NCI-H1092 treated with DMSO at 0.1 percent for 48 hours (cell line): ENCODE measurements around the gene XRCC1.
"Not testable (repeated sequence)": the region's sequence is repeated elsewhere in the genome, so short reads cannot be mapped to it uniquely, and the experiment has no call there.

ENCODE experiments used
- DNase-seq: peaks from one replicate; lab custom pipeline; 2025; lab: John Stamatoyannopoulos, UW

XRCC1 gene

DNA sequence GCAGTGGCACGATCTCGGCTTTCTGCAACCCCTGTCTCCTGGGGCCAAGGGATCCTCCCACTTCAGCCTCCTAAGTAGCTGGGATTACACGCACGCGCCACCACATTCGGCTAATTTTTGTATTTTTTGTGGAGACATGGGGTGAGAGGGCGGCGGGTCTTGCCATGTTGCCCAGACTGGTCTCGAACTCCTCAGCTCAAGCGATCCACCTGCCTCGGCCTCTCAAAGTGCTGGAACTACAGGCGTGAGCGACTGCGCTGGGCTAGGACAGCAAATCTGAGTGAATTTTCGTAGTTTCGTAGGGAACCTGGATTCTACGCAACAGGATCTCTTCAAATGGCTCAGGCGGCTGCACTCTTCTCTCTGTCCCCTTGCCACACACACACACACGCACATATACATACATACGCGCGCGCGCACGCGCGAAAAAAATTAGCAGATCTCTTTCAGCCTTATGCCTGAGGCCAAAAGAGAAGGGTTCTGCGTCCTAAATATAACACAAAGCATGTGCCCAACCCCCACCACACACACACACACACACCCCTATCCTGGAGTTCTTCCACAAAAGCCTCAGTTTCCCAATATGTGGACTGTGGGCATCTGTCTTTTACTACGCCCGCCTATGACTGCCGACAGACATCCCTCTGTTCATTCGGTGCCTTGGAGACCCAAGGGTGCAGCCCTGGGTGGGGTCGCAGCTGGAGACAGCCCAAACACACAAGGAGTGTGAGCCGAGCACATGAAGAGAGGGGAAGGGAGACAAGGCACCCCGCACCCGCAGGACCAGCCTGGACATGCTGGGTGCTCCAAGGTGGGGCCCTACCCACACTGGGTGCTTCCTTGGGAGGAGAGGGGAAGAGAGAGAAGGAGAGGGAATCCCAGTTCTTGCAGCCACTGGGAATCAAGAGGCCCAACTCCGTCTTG, 890 bp upstream of the XRCC1 start:
- peak; percentile 53 for DNase-seq

DNA sequence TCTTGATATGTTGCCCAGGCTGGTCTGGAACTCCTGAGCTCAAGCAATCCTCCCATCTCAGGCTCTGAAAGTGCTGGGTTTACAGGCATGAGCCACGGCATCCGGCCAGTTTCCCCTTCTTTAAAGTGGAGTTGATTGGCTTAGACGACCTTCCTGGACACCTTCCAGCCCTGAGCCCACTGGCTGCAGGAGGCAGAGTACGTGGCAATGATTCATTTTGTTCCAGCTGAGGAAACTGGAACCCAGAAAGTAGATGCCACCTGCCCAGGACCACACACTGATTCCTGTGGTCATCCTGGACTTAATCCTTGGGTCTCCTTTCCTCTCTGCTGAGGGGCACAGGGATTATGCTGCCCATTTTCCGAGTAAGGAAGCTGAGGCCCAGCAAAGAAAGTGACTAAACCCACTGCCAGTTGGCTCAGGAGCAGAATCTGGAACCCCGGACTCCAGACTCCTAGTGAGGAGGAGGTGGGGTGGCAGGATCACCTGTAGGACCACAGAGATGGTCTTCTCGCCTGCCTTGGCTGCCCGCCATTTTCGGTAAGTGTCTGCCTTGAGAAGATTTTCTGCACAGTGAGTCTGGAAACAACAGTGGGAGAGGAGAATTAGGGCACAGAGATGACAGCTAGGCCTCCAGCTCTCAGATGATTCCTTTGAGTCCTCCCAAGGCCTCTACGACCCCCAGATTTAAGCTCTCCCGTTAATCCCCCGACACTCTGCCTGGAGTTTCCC, 737 bp downstream of the XRCC1 start:
- no peak for DNase-seq

DNA sequence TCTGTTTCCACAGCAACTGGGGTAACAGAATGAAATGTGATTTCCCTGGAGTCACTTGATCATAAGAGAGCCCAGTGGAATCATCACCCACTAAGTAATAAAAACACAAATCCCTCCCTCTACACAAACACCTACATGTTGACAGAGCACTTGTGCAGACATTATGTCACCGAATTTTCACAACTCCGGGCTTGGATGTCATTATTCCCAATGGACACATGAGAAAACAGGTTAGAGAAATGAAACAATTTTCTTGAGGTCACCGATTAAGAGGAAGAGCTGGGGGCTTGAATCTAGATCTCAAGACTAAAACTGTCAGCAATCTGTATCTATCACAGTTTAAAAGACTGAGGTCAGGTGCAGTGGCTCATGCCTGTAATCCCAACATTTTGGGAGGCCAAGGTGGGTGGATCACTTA, 3.1 kb downstream of the XRCC1 start:
- peak; percentile 7 for DNase-seq

DNA sequence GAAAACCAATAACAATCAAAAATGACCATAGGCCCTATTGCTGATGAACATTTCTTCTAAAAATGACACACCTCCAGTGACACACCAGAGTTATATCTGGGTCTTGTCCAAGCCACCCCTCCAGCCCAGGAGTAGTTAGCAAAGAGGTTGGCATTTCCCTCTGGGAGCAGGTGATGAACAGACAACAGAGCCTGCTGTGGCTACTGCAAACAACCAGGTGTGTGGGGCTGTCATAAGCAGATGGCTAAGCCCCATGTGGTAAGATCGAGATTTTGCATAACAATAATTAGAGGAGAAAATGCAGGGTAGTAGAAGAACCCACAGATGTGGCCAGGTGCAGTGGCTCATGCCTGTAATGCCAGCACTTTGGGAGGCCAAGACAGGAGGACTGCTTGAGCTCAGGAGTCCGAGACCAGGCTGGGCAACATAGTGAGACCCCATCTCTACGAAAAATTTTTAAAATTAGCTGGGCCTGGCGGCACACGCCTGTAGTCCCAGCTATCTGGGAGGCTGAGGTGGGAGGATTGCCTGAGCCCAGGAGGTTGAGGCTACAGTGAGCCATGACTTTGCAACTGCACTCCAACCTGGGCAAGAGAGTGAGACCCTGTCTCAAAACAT, 5.0 kb downstream of the XRCC1 start:
- DNase-seq, result no peak

DNA sequence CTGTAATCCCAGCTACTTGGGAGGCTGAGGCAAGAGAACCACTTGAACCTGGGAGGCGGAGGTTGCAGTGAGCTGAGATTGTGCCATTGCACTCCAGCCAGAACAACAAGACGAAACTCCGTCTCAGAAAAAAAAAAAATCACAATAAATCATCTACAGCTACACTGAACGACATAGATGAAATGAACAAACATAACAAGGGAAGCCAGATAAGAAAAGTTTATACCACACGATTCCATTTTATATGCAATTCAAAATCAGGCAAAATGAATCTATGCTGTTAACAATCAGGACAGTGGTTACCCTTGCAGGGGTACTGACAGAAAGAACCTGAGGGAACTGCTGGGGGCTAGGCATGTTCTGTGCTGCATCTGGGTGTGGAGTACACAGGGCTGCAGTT, 5.7 kb downstream of the XRCC1 start:
- no peak for DNase-seq

DNA sequence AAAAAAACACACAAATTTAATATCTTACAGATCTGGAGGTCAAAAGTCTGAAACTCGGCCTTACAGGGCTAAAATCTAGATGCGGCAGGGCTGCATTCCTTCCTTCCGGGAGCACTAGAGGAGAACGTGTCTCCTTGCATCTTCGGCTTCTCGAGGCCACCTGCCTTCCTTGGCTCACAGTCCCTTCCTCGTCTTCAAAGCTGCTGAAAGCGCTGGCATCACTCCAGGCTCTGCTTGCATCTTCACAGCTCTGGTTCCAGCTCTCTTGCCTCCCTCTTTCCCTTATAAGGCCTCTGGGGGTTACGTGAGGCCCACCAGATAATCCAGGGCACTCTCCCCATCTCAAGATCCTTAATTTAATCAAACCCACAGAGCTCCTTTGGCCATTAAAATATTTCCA, 10.5 kb downstream of the XRCC1 start:
- no peak for DNase-seq

DNA sequence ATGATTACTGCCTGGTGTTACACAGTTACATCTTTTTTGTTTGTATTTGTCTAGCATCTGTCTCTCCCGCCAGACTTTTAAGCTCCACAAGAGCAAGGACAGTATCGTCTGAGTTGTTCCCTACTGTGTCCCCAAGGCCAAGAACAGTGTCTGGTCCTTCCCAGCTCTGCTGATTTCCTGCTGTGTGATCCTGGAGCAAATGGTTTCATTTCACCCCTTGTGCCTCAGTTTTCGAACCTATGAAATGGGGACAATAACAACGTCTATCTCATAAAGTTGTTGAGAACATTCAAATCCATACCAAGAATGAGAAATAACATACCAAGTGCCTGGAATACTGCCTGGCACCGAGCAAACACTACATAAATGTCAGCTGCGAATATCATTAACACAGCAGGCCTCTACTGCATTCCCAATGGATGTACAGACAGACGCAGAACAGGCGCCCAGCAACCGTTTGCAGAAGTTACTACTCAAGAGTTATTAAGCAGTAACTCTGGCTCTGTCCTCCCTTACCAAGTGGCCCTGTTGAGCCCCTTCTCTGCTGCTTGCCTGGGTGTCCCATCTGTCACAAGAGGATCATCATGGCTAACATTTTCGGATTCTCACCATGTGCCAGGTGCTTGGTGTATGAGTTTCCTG, 11.4 kb downstream of the XRCC1 start:
- DNase-seq, result no peak

DNA sequence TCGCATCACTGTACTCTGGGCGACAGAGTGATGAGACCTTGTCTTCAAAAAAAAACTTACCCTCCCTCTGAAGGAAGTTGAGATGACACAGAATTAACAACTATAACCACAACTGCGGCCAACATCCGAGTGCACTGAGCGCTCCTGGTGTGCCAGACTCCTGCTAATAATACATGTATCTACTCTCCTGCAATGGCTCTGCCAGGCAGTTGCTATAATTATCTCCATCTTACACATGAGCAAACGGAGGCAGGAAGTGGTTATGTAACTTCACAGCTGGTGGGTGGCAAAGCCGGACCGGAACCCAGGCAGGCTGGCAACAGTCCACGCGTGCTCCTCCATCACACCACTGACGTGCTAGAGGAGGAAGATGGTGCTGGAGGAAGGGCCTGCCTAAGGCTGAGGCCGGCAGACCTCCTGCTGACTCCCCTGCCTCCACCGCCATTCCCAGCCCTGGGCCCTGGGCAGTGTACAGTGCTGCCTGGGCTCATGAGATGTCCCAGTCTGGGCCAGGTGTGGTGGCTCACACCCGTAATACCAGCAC, 12.6 kb downstream of the XRCC1 start:
- peak; percentile 11 for DNase-seq

DNA sequence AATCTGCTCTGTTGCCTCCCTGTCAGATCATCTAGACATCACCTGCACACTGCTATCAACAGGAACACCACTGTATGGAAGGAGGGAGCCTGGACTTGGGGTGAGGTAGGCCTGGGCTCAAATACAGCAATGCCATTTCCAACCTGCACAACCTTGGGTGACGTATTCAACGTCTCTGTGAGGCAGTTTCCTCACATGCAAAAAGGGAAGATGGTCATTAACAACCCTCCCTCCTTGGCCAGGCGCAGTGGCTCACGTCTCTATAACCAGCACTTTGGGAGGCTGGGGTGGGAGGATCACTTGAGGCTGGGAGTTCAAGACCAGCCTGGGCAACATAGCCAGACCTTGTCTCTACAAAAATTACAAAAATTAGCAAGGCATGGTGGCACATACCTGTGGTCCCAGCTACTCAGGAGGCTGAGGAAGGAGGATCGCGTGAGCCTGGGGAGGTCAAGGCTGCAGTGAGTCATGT, 13.1 kb downstream of the XRCC1 start:
- DNase-seq, result no peak

DNA sequence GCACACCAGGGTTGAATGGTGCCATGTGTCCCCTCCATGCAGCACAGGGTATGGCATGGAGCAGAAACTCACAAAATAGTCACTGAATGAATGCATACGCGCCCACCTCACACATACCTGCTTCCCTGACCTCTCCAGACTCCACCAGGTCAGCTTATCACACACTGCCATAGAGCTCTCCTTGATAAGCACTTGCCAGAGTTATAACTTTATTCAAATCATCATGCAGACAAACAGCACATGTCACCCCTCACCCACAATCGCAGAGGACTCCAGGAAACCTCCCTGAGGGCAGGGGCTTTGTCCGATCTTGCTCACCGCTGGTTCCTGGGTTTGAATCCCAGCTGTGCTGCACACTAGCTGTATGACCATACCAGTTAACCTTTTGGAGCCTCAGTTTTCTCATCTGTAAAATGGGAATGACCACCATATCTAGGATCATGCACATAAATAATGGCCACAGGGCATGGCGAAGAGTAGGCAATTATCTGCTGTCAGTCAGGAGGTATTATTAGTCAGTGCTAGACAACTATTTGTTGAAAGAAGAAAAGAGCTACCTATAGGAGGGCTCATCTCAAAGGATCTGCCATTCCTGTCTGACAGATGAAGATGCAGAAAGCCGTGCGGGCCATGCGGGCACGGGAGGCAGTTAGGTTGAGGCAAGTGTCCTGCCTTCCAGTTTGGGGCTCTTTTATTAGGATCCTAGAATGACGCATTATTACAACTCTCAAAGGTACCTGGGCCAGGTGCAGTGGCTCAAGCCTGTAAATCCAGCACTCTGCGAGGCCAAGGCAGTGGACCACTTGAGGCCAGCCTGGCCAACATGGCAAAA, 14.0 kb downstream of the XRCC1 start:
- DNase-seq, result no peak

DNA sequence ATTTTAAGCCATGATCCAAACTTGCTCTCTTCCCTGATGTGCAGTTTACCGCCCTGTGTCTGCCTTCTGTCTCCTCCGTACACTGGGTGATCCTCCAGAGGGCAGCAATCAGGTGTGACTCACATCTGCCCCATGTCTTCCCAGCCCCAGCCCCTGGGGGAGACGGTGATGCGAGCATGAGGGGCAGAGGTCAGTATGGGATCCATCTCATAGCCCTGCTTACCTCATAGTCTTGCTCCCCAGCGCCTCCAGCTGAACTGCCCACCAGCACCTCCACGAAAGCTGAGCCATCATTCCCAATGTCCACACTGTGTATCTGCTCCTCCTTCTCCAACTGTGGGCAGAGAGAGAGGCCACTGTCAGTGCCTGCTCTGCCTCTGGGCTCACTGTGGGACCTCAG, 14.6 kb downstream of the XRCC1 start:
- DNase-seq, result no peak

DNA sequence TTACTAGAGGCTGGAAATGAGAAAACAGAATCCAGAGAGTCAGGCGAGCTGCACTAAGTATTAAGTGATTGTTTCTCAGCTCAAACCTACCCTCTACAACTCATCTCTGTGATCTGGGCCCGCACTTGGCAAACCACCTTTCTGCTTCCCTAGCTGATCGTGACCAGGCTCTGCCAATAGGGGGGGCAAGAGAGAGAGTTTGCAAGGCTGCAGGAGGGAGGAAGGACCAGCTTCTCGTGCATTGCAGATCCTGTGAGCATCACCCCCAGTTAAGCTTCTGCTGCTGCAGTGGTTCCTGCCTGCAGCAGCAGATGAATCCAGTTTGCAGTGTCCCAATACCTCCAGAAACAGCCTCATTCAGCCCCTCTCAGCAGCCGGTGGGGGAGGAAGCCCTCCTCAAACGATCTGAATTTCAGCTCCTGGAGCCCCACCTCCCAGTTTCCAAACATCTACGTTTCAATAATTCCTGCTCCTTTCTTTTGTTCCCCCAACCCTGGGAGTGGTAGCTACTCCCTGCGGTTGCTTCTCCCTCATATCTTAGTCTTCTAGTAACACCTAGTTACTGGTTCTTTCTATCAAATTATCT, 20.0 kb downstream of the XRCC1 start:
- peak; percentile 25 for DNase-seq

DNA sequence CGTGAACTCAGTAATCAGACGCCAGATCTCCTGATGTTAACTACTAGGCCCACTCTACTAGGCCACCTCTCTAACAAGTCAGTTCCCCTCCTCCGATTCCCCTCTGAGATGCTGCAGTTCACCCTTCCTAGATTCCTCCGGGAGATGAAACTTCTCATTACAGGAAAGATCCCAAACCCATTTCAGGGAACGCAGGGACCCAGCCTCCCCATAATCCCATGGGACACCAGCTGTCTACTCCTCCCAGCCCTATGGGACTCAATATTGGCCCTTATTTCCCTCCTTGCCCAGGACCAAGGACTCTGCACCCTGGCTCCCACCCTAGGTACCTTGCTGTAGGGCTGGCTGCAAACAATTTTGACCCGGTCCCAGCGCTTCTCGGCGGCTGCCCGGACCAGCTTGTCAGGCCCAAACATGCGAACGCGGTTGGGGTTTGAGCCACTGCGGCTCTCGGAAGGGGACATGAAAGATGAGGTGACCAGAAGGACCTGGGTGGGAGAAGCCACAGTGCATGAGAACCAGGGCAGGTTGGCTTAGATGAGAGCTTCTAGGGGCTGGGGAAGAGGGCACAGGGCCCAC, 20.9 kb downstream of the XRCC1 start:
- DNase-seq, result no peak

DNA sequence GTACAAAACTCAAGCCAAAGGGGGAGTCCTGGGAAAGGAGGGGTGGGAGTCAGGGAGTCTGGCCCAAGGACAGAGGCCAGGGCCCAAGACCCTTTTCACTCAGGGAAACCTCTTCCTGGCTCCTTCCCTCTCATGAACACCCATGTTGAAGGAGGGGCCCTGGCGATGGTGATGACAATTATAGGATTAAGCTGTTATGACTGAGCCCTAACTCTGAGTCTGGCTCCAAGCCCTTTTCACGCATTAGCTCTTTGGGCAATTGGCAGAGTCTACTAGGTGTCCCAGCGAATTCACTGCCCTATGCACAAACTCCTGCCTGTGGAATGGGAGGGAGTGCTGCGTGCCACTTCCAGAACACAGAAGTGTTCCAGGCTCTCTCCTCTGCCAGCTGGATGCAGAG, 21.7 kb downstream of the XRCC1 start:
- DNase-seq, result no peak

DNA sequence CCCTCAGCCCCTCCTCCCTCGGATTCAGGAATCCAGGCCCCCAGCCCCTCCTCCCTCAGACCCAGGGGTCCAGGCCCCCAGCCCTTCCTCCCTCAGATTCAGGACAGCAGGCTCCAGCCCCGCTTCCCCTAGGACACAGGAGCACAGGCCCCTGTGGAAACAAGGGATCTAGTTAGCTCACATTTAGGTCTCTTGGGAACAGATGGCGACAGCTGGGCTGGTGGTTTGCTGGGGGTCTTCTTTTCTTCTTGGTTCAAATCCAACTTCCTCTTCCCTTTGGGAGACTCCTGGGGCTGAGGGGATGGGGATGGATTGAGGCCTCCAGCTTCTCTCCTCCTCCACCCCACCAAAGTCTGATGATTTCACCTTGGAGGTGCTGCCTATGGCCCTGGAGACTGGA, 22.7 kb downstream of the XRCC1 start:
- DNase-seq, result no peak

DNA sequence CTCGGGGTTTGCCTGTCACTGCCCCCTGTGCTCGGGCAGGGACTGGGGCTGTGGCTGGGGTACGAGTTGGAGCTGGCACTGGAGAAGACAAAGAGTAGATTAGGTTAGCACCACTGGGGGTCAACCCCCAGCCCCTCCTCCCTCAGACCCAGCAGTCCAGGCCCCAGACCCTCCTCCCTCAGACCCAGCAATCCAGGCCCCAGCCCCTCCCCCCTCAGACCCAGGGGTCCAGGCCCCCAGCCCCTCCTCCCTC, 23.2 kb downstream of the XRCC1 start:
- DNase-seq, result no peak

DNA sequence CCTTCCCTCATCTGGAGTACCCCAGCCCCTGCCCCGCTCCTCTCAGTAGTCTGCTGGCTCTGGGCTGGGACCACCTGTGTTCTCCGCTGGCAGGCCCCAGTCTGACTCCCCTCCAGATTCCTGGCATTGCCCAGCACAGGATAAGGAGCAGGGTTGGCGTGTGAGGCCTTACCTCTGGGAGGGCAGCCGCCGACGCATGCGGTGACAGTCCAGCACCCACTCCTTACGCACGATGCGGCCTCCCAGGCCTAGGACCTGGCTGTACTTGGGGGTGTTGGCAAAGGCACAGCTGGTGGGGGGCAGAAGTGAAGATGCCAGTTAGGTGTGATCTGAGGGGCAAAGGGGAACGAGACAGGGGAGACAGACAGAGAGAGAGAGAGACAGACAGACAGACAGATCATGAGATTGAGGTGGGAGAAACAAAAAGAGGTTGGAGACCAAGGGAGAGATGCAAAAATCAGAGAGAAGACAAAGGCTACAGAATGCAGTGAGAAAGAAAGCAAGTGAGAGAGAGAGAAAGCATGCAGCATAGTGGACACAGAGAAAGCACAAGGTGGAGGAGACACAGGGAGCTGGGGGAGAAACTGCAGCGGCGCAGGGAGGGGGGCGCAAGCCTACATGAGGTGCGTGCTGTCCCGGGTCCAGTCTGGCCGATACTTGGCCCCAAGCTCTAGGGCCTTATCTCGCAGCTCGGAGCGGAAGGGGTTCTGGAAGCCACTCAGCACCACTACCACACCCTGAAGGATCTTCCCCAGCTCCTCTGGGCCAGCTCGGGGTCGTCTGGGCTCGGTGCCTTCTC, 23.7 kb downstream of the XRCC1 start:
- no peak for DNase-seq

DNA sequence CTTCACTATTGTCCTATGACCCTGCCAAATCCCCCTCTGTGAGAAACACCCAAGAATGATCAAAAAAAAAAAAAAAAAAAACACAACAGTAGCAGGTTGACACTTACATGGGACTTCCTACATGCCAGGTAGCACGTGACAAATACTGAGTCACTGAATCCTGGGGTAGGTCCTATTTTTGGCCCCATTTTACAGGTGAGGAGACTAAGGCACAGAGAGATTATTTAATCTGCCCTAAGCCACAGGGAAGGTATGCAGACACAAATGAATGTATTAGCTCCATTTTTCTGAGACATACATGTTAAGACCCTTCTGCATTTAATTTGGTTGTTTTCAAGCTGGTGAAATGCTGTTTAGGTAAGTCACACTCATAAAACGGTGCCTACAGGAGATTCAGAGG, 26.6 kb downstream of the XRCC1 start:
- no peak for DNase-seq

DNA sequence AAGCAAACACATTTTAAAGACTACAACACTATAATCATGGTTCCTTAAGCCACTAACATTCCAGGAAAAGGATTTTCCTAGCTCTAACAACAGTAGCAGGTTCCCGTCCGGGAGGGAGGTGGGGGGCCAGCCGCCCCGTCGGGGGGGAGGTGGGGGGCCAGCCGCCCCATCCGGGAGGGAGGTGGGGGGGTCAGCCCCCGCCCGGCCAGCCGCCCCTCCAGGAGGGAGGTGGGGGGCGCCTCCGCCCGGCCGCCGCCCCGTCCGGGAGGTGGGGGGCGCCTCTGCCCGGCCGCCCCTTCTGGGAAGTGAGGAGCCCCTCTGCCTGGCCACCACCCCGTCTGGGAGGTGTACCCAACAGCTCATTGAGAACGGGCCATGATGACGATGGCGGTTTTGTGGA, 27.4 kb downstream of the XRCC1 start:
- not testable (repeated sequence) for DNase-seq

DNA sequence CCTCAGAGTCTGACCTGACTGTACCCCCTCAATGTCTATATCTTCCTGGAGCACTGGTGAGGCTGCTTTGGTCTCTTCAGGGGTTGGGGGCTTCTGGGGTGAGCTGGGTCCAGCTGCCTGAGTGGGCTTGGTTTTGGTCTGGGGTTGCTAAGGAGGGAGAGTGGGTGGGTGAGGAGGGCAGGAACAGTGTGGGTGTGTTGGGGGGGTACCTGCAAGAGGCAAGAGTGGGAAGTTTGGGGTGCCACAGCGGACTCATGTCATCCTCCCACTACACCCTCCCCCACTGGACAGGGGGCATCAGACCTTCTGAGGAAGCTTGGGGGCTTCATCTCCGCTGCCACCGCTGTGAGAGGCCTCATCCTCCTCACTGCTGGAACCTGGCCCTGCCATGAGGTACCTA, 28.7 kb downstream of the XRCC1 start:
- no peak for DNase-seq
